Measurements from ENCODE around the gene MYO7B. TPM values are rescaled to one million over a fixed set of nuclear protein-coding genes. Genes with fewer than 3 reads are reported as not detected.

Gene MYO7B
- total RNA-seq, 1 donor from 2014 or later, result 0.07 TPM

DNA sequence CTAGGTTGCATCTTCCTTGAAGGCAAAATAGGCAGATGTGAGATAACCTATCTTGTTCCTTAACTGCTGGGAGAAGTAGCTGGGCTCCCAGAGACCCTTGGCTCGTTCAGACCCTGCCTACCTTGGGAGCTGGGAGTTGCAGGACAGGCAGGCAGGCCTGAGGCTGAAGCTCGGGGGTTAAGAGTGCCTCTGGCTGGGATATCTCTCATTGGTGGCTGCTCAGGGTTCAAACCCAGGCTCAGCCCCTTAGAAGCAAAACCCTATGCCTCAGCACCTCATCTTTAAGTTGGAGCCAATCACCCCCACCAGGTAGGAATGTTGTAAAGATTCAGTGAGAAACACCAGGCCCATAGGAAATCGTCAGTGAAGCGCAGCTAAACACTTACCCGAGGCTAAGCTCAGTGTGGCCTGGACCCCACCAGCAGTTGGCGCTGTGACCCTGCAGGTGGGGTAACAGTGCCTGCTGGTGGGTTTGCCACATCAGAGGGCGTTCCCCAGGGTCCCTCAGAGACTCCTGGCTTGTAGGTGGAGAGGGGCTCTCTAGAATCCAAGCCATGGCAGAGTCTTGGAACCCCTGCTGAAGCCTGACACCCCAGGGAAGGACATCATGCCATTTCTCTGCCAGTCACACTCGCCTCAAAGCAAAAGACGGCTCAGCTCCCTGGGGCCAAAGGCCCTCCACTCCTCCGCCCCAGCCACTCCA, 55.9 kb downstream of the MYO7B start:
- Mint-ChIP-seq H3K9me3 (peaks cover 6% of the 10 kb centered on the region), H3K27me3 (ENCODE audit: low read depth) (no peaks in the 10 kb centered on the region), H3K4me3 (ENCODE audit: low read depth) (no peak overlapping the region), H3K4me1 (ENCODE audit: low read depth) (peaks cover 4% of the 10 kb centered on the region), H3K36me3 (ENCODE audit: low read depth) (no peaks in the 10 kb centered on the region), H3K27ac (no peak overlapping the region)
- peak; percentile 36 for DNase-seq (ENCODE audit: low spot score)
- intact Hi-C loops (cut with micrococcal nuclease), result loop anchor here (1.0 to 5.0 kb wide), 2 partner anchors 58 to 111 kb away; partner anchors contain the start of gene SFT2D3

DNA sequence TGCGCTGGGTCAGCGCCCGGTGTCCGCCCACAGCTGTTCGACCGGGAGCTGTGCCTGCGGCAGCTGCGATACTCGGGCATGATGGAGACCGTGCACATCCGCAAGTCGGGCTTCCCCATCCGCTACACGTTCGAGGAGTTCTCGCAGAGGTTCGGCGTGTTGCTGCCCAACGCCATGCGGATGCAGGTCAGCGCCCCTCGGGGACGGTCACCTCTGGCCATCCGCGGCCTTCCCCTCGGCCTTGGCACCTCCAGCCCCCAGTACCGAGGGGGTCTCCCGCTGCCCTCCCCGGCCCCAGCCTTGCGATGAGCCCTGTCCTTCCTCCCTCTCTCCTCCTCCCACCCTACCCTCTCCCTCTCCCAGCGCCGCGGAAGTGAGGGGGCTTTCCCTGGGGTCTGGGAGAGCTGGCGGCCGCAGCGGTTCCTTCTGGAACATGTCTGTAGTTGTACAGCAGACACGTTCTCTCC, 57.3 kb downstream of the MYO7B start:
- Mint-ChIP-seq H3K36me3 (ENCODE audit: low read depth) (no peaks in the 10 kb centered on the region), H3K27ac (no peak overlapping the region), H3K4me1 (ENCODE audit: low read depth) (peaks cover 6% of the 10 kb centered on the region), H3K9me3 (peaks cover 6% of the 10 kb centered on the region), H3K4me3 (ENCODE audit: low read depth) (no peak overlapping the region), H3K27me3 (ENCODE audit: low read depth) (no peaks in the 10 kb centered on the region)
- no peak for DNase-seq (ENCODE audit: low spot score)
- intact Hi-C loops (cut with micrococcal nuclease), result loop anchor here (5.0 kb wide), 1 partner anchor 110 kb away; the partner anchor contains the start of gene SFT2D3

DNA sequence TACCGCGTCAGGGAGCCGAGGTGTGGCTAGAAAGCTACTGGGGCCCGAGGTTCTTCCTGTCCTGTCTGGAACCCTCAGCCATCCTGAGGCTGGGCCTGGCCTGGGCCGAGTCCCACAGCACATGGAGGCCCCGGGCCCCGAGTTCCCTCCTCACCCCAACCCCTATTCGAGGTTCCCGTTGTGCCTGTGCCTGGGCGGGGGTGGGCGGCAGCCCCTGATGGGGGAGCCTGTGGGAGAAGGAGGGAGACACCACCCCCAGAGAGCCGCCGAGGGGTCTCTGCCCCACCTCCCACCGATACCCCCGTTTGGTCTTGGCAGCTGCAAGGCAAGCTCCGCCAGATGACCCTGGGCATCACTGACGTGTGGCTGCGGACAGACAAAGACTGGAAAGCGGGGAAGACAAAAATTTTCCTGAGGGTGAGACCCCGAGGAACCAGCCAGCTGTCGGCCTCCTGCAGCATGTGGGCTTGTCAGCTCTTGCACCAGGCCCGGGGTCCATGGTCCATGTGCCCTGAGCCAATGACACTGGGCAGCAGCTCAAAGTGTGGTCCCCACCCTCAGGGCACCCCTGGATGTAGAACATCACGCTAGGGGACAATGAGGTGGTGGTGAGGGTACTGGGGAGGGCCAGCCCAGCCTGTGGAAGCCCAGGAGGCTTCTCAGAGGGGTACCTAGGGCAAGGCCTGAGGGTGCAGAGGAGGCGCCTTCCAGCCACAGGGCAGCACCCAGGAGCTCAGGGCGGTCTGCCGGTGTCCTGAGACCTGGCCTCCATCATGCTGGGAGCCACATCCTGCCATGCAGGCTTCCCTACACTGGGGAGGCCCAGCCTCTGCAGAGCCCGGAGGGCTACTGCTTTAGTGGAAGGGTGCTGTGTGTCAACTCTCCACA, 58.0 kb downstream of the MYO7B start:
- H3K36me3 Mint-ChIP-seq (ENCODE audit: low read depth), result no peaks in the 10 kb centered on the region
- peaks cover 6% of the 10 kb centered on the region for H3K9me3 Mint-ChIP-seq
- peaks cover 11% of the 10 kb centered on the region for H3K4me1 Mint-ChIP-seq (ENCODE audit: low read depth)
- H3K27me3 Mint-ChIP-seq (ENCODE audit: low read depth), result no peaks in the 10 kb centered on the region
- no peak overlapping the region for H3K4me3 Mint-ChIP-seq (ENCODE audit: low read depth)
- no peak for DNase-seq (ENCODE audit: low spot score)
- intact Hi-C loops (cut with micrococcal nuclease), result loop anchor here (5.0 kb wide), 1 partner anchor 109 kb away; the partner anchor contains the start of gene SFT2D3
- H3K27ac Mint-ChIP-seq, result no peak overlapping the region

DNA sequence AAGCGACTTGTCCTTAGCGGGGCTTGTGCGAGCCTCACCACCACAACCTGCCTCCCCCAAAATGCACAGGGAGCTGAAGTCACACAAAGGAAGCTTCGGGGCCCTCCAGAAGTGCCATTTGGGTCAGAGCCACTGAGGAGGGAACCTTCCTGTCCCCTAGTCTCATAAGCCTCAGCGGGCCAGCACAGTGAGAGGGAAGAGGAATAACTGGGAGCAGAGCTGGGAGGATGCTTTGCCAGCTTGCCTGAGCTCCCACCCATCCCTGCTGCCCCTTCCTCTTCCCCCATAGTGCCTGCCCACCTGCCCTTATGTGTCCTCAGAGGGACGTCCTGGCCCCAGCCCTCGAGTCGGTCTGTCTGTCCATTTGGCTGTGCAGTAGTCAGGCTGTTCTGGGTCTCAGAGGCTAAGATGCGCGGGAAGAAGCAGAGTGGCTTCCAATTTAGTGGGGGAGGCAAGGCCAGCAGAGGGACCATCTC, 58.7 kb downstream of the MYO7B start:
- Mint-ChIP-seq H3K4me1 (ENCODE audit: low read depth) (peaks cover 12% of the 10 kb centered on the region), H3K4me3 (ENCODE audit: low read depth) (no peak overlapping the region), H3K36me3 (ENCODE audit: low read depth) (no peaks in the 10 kb centered on the region), H3K27ac (no peak overlapping the region), H3K9me3 (peaks cover 6% of the 10 kb centered on the region), H3K27me3 (ENCODE audit: low read depth) (no peaks in the 10 kb centered on the region)
- intact Hi-C loops (cut with micrococcal nuclease), result loop anchor here (5.0 kb wide), 1 partner anchor 108 kb away; the partner anchor contains the start of gene SFT2D3
- DNase-seq (ENCODE audit: low spot score), result no peak

DNA sequence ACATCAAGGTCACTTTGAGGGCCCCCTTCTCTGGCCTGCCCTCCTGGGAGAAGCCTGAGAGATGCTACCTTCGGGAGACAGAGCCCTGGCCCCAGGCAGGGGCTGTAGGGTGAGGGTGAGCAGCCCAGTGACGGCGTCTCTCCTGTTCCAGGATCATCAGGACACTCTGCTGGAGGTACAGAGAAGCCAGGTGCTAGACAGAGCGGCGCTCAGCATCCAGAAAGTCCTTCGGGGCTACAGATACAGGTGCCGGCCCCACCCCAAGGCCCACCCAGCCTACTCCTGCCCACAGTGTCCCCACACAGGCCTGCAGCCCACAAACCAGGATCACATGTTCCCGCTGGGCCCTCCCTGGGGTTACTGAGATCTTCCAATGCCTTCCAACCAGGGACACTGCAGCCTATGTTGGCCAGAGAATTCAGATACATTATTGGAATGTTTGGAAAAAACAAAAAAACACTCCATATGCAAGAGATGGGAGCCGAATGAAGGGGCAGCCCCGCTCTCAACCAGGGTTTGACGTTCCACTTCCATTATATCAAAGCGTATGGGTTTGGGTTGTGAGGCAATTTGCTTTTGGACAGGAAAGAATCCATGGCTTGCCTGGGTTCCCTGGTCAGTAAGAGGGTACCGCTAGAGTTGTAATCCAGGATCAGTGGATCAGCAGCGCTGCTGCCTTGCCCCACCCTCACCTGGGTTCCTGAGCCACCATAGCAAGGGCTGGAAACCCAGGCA, 61.0 kb downstream of the MYO7B start:
- DNase-seq (ENCODE audit: low spot score), result no peak
- Mint-ChIP-seq H3K4me1 (ENCODE audit: low read depth) (peaks cover 10% of the 10 kb centered on the region), H3K36me3 (ENCODE audit: low read depth) (no peaks in the 10 kb centered on the region), H3K27ac (no peak overlapping the region), H3K9me3 (peaks cover 6% of the 10 kb centered on the region), H3K27me3 (ENCODE audit: low read depth) (no peaks in the 10 kb centered on the region), H3K4me3 (ENCODE audit: low read depth) (no peak overlapping the region)
- intact Hi-C loops (cut with micrococcal nuclease), result no loop called here

DNA sequence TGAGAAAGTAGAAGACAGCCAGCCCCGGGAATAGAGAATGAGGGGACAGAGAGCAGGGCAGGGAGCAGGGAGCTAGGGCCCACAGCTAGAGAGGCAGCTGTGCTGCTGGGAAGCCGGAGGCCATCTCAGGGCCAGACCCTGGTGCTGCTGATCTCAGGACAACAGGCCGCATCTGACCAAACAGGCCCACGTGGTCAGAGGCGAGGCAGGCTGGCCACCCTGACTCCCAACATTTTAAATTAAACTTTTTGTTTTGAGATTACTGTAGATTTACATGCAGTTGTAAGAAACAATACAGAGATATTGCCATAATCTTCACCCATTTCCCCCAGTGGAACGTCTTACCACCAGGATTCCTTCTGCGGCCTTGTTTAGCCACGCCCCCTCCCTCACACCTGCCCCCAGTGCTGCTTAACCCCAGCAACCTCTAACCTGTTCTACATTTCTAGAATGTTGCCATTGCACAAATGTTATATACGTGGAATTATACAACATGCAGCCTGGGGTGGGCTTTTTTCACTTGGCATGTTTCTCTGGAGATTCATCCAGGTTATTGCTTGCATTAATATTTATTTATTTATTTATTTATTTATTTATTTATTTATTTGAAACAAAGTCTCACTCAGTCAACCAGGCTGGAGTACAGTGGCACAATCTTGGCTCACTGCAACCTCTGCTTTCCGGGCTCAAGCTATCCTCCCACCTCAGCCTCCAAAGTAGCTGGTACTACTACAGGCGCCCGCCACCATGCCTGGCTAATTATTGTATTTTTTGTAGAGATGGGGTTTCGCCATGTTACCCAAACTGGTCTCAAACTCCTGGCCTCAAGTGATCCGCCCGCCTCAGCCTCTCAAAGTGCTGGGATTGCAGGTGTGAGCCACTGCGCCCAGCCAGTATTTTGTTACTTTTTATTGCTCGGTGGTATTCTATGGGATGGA, 61.8 kb downstream of the MYO7B start:
- DNase-seq (ENCODE audit: low spot score), result no peak
- Mint-ChIP-seq H3K27ac (no peak overlapping the region), H3K4me3 (ENCODE audit: low read depth) (no peak overlapping the region), H3K9me3 (peaks cover 10% of the 10 kb centered on the region), H3K4me1 (ENCODE audit: low read depth) (peaks cover 10% of the 10 kb centered on the region), H3K27me3 (ENCODE audit: low read depth) (no peaks in the 10 kb centered on the region), H3K36me3 (ENCODE audit: low read depth) (no peaks in the 10 kb centered on the region)
- intact Hi-C loops (cut with micrococcal nuclease), result no loop called here

DNA sequence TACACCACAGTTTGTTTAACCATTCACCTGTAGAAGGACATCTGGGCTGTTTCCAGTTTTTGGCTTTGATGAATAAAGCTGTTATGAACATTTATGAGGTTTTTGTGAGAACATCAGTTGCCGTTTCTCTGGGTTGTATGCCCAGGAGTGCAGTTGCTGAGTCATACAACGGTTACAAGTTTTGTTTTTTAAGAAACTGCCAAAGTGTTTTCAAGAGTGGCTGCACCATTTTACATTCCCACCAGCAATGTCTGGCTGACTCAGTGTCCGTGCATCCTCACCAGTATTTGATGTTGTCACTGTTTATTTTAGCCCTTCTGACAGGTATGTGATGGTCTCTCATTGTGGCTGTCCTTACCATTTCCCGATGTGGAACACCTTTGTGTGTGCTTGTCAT, 62.5 kb downstream of the MYO7B start:
- peaks cover 10% of the 10 kb centered on the region for H3K4me1 Mint-ChIP-seq (ENCODE audit: low read depth)
- H3K27ac Mint-ChIP-seq, result no peak overlapping the region
- peaks cover under 1% of the 10 kb centered on the region for H3K36me3 Mint-ChIP-seq (ENCODE audit: low read depth)
- H3K27me3 Mint-ChIP-seq (ENCODE audit: low read depth), result no peaks in the 10 kb centered on the region
- intact Hi-C loops (cut with micrococcal nuclease), result no loop called here
- peaks cover 12% of the 10 kb centered on the region for H3K9me3 Mint-ChIP-seq
- no peak overlapping the region for H3K4me3 Mint-ChIP-seq (ENCODE audit: low read depth)
- DNase-seq (ENCODE audit: low spot score), result no peak

DNA sequence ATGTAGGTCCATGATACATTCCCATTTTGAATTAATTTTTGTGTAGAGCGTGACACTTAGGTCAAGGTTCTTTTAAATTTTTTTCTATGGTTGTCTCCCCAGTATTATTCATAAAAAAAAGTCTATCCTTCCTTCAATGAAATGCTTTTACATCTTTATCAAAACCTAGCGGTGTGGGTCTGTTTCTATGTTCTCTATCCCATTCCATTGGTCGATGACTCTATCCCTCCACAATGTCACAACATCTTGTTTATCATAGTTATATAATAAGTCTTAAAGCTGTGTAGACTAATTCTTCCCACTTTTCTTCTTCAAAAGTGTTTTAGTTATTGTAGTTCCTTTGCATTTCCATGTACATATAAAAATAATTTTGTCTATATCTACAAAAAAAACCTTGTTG, 63.2 kb downstream of the MYO7B start:
- H3K9me3 Mint-ChIP-seq, result peaks cover 17% of the 10 kb centered on the region
- H3K27me3 Mint-ChIP-seq (ENCODE audit: low read depth), result no peaks in the 10 kb centered on the region
- H3K27ac Mint-ChIP-seq, result no peak overlapping the region
- intact Hi-C loops (cut with micrococcal nuclease), result no loop called here
- no peak for DNase-seq (ENCODE audit: low spot score)
- peaks cover 6% of the 10 kb centered on the region for H3K36me3 Mint-ChIP-seq (ENCODE audit: low read depth)
- peaks cover 10% of the 10 kb centered on the region for H3K4me1 Mint-ChIP-seq (ENCODE audit: low read depth)
- no peak overlapping the region for H3K4me3 Mint-ChIP-seq (ENCODE audit: low read depth)

DNA sequence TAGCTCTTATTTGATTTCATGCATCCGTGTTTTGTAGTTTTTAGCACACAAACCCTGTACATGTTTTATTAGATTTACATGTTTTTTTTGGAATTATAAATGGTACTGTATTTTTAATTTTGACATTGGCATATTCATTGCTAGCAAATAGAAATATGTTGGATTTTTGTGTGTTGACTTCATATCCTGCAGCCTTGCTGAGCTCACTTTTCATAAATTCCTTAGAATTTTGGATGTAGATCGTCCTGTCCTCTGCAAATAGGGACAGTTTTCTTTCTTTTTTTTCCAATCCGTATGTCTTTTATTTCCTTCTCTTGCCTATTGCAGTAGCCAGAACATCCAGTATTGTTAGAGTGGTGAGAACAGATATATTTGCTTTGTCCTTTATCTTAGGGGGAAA, 63.7 kb downstream of the MYO7B start:
- no peak for DNase-seq (ENCODE audit: low spot score)
- peaks cover 17% of the 10 kb centered on the region for H3K9me3 Mint-ChIP-seq
- no peak overlapping the region for H3K4me3 Mint-ChIP-seq (ENCODE audit: low read depth)
- H3K4me1 Mint-ChIP-seq (ENCODE audit: low read depth), result peaks cover 10% of the 10 kb centered on the region
- no peaks in the 10 kb centered on the region for H3K27me3 Mint-ChIP-seq (ENCODE audit: low read depth)
- no peak overlapping the region for H3K27ac Mint-ChIP-seq
- intact Hi-C loops (cut with micrococcal nuclease), result no loop called here
- H3K36me3 Mint-ChIP-seq (ENCODE audit: low read depth), result peaks cover 6% of the 10 kb centered on the region

DNA sequence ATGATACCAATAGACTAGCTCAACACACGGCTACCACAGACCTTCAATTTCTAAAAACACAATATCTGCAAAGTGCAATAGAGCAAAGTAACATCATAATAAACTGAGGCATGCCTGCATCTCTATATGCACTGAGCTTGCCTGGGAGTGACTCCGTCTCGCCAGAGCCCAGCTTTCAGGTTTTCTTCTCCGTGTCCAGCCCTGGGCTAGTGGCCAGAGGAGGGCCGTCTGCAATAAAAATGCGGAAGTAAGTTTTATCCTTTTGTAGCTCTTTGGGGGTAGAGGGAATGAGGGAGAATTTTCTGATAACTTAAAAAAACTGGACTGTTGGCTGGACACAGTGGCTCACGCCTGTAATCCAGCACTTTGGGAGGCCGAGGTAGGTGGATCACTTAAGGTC, 69.5 kb downstream of the MYO7B start:
- H3K9me3 Mint-ChIP-seq, result peaks cover 11% of the 10 kb centered on the region
- no peaks in the 10 kb centered on the region for H3K27me3 Mint-ChIP-seq (ENCODE audit: low read depth)
- H3K36me3 Mint-ChIP-seq (ENCODE audit: low read depth), result peaks cover 6% of the 10 kb centered on the region
- H3K27ac Mint-ChIP-seq, result no peak overlapping the region
- DNase-seq (ENCODE audit: low spot score), result no peak
- peaks cover 2% of the 10 kb centered on the region for H3K4me1 Mint-ChIP-seq (ENCODE audit: low read depth)
- H3K4me3 Mint-ChIP-seq (ENCODE audit: low read depth), result no peak overlapping the region
- intact Hi-C loops (cut with micrococcal nuclease), result no loop called here

DNA sequence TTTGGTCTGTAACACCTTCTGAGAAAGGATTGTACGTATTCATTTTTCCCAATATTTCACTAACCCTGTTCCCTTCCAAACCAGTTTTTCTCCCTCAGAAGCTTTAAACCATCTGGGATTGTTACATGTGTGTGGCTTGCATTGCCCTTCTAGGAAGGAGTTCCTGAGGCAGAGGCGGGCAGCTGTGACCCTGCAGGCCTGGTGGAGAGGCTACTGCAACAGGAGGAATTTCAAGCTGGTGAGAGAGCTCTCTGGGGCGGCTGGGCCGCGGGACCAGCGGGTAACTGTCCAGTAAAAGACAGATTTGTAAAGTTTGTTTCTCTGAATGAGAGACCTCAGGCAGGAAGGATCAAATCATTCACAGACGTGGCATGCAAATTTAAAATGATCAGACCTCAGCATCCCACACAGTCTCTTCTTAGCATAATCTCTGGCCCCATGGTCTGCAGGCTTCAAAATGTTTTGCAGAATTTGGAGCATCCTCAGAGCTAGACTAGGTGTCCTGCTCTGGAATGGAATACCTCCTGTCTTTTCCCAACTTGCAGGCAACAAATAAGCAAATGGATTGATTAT, 70.3 kb downstream of the MYO7B start:
- intact Hi-C loops (cut with micrococcal nuclease), result no loop called here
- Mint-ChIP-seq H3K4me3 (ENCODE audit: low read depth) (no peak overlapping the region), H3K9me3 (peaks cover 11% of the 10 kb centered on the region), H3K27ac (no peak overlapping the region), H3K27me3 (ENCODE audit: low read depth) (no peaks in the 10 kb centered on the region), H3K4me1 (ENCODE audit: low read depth) (peaks cover under 1% of the 10 kb centered on the region), H3K36me3 (ENCODE audit: low read depth) (peaks cover 6% of the 10 kb centered on the region)
- DNase-seq (ENCODE audit: low spot score), result no peak

Measured in activated T-helper 2 cell treated with anti-CD3 and anti-CD28 coated beads, Interferon-gamma antibody, Interleukin-2, Interleukin-4, amounts not matched to agents 10 μg/mL and 5 μg/mL and 100 μg/mL, durations not matched to agents 14 hours and 24 hours and 36 hours (primary cell).